HG03135 (cell line): ENCODE data around the gene GOLGA7B.

Experiments
- ATAC-seq: cut with Tn5 transposase; IDR thresholded peaks from one replicate; pipeline ENCODE4 v1.9.1; 2021; ENCODE audit warnings: mild to moderate bottlenecking, moderate library complexity; ENCODE audit not compliant: unreplicated experiment

Gene GOLGA7B

DNA sequence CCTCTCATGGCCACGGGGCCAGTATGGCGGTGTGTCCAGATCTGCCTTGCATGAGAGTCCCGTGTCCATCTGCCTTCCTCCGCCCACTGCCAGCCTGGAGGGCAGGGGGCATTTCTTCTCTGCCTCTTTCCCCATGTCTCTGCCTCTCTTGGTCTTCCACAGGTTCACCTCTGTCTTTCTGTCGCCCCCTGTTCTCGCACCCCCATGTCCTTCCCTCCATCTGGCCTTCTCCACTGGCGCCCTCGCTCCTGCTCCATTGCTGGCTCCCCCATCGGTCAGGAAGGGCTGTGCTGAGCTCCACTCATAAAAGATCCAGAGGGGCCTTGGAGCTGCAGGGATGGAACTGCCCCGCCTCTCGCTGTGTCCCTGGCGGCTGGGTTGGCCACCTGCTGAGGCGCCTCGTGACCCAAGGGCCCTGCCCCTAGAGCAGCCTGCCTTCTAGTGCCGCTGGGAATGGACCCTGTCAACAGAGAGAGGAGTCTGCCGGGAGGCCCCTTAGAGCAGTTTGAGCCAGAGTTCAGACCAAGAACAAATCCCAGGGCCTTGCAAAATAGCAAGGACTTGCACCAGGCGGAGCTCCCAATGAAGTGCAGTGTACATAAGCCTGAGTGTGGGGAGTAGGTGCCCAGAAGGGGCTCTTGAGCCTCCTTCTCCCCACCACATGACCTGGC lies 42.0 kb downstream of the GOLGA7B start:
- ATAC-seq = no peak

DNA sequence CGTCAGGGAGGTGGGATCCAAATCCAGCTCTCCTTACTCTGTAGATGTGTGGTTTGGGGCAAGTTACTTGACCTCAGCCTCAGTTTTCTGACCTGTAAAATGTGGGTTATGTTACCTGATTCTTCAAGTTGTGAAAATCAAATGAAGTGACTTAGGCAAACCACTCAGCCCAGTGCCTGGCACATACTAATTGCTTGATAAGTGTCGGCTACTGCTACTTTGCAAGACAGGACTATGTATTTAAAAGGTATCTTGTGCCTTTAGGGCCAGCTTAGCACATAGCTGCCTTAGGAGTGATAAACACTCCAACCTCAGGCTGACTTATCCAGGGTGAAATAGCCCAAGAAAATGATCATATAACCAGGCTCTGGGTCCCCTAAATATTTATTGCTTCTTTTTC lies 42.9 kb downstream of the GOLGA7B start:
- no peak for ATAC-seq

GRCh38 chr10:97892939-97893338 lies 43.3 kb downstream of the GOLGA7B start:
- no peak for ATAC-seq

DNA sequence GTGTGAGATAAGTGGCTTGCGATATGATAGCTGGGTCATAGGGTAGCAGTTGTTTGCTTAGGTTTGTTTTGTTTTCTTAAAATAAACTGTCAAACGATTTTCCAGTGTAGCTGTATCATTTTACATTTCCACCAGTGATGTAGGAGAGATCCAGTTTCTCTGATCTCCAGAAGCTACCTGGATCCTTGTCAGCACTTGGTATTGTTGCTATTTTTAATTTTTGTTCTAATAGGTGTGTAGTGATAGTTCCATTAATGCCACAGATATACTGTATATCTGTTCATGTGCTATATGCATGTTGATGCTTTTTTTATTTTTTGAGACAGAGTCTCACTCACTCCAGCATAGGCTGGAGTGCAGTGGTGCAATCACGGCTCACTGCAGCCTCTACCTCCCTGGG lies 44.4 kb downstream of the GOLGA7B start:
- ATAC-seq = no peak

GRCh38 chr10:97895084-97895483 lies 45.4 kb downstream of the GOLGA7B start:
- ATAC-seq = no peak

GRCh38 chr10:97895915-97896314 lies 46.3 kb downstream of the GOLGA7B start:
- no peak for ATAC-seq

DNA sequence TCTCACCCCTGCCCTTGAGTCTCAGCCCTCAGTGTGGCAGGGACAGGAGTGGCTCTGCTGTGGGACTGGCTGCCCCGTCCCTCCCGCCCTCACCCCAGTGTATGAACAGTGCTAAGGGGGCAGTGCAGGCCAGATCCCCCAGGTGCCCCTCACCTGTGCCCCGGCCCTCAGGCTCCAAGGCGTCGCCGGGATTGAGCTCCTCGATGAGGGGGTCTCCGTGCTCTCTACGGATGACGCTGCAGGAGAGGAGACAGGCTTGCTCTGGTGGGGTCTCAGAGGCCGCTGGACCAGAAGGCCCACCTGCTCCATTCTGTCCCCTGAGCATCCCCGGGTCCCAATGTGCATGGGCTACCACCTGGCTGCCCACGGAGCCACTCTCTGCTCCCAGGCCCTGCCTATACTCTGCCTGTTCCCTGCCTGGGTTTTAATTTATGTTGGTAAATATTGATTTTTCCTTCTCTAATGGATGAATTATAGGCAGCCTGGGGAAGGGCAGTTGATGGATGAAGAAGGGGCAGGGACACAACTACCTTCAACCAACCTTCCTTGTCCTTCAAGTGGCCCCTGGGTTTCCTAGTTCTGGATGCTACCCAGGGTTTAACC lies 47.2 kb downstream of the GOLGA7B start:
- no peak for ATAC-seq

DNA sequence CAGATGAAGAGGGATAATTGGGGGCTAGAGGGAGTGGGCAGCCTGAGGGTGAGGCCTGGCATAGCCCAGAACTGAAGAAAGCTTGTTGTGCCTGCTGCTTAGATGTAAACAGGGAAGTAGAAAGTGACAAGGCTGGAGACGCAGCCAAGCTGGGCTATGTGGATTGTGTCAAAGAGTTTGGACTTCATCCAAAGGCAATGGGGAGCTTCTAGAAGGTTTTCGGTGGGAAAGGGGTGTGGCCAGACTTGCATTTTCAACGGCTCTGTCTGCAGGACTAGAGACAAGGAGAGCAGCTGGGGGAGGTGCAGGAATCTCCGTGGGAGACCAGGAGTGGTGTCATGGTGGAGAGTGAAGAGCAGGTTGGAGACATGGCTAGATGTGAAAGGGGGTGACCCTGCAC lies 48.8 kb downstream of the GOLGA7B start:
- ATAC-seq = no peak

GRCh38 chr10:97901381-97901780 lies 51.7 kb downstream of the GOLGA7B start:
- no peak for ATAC-seq

DNA sequence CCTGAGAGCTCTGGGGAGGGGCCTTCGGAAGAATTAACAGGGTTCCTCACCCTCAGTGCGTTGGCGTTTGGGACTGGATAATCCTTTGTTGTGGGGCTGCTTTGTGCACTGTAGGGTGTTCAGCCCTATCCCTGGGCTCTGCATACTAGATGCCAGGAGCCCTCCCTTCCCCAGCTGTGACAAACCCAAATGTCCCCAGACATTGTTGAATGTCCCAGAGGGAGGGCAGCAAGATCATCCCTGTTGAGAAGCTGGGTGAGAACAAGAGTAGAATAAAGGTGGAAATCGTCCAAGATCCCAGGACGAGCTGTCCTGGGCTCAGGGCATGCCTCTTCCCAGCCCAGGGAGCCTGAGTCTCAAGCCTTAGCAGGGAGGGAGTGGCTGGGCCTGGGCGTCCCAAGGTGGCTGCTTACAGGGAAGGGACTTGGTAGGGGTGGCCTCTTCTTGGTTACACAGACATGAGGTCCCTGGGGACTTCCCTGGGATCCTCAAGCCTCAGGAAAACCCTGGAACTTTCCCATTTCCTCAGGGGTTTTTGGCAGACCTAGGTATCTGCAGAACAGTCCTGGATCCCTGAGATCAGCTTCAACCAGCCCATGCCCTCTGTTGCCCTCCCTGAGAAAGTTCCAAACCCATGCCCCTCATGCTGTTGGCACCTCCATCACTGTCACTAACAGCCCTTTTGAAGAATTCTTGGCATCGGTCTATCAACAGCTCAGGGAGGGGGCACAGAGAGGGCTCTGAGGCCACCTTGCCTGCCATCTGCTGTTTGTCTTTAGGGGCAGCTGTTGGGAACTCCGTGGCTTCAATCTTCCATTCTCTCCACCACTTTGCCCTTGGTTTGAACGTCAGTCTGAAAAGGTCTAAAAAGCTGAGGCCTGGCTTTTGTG lies 53.7 kb downstream of the GOLGA7B start:
- ATAC-seq = no peak

DNA sequence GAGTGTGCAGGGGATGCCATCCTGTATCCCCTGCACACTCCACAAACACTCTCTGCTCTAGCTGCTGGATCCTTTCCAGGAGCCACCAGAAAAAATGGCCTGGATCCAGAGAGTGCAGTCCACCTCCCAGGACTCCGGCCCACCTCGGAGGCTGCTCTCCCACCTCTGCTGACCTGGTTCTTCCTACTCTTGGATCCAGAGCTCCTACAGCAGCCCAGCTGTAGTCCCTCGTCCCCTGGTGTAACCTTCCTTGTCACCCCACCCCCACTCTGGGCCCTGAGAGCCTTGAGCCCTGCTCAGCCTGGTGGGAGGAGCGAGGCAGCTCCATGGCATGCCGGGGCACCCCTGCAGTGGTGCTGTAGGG lies 54.4 kb downstream of the GOLGA7B start:
- no peak for ATAC-seq

DNA sequence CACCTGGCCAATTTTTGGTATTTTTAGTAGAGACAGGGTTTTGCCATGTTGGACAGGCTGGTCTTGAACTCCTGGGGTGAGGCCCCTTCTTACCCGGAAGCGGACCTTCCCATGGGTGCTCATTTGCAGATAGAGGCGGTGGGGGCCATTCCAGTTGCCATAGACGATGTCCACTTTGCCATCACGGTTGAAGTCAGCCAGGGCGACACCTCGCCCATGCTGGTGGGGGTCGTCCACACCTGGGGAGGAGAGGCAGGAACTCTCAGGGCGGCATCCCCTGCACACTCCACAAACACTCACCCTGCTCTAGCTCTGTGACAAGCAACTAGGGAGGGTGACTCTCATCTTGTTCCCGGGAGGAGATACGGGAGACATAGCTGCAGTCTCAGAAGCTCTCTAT lies 54.9 kb downstream of the GOLGA7B start:
- ATAC-seq = no peak

DNA sequence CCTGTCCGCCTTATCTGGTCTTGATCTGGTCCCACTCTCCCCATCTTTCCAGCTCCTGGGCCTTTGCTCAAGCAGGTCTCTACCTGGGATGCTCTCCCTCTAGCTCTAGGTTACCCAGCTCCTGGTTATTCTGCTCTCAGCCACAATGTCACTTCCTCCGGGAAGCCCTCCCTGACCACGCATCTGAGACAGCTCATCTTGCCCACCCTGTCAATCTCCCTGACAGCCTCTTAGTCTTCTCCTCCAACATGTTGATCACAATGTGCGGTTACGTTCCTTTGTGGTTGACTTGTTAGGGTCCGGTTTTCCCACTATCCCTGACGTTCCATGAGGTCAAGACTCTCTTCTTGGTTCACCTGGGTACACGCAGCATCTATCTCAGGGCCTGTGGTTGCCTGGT lies 55.6 kb downstream of the GOLGA7B start:
- no peak for ATAC-seq

GRCh38 chr10:97907211-97907610 lies 57.6 kb downstream of the GOLGA7B start:
- ATAC-seq = no peak

DNA sequence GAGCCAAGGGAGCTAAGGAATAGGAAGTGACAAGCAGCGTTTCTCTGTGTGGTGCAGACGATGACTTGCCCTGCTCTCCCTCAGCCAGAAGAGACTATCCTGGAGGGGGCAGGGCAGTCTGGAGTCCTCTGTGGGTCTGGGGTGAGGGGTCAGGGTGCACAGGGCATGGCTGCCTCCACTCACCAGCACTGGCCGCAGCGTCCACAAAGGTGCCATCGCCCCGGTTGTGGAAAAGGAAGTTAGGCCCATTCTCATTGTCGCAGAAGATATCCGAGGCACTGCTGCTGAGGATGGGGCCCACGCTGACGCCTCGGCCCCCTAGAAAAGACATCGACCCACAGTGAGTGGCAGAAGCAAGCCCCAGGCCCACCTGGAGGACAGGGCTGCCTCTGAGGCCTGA lies 58.2 kb downstream of the GOLGA7B start:
- no peak for ATAC-seq

GRCh38 chr10:97910661-97911060 lies 61.0 kb downstream of the GOLGA7B start:
- no peak for ATAC-seq

- ATAC-seq = no peak
These were observed 61.6 kb downstream of the GOLGA7B start for GRCh38 chr10:97911217-97911616.

- ATAC-seq = no peak
These were observed 63.5 kb downstream of the GOLGA7B start for GRCh38 chr10:97913193-97913592.

- no peak for ATAC-seq
These were observed 64.0 kb downstream of the GOLGA7B start for GRCh38 chr10:97913614-97914013.

DNA sequence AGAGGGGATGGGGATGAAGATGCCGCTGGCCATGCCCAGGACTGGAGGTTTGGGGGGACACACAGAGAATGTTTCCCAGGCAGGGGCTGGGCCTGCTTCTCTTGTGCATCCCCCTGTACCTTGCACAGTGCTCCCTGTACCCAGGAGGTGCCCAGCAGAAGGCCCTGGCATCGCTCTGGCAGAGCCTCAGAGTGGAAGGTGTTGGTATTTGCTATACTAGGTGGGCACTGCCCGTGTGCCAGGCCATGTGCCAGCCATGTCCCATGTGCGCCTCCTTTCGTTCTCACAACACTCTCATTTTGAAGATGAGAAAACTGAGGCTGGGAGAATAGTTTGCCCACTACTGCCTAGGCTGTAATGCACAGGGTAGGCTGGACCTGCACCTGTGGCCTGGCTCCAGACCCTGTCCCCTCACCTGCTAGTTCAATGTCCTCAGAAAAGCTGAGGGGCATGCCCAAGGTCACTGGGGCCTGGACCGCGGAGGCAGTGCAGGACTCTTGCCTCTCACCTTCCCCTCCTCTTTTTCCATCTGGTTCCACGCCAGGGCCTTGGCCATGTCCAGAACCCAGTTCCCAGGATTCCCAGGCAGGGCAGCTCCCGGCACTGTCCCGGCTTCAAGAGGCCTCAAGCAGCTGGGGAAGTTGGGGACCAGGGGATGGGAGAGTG lies 64.7 kb downstream of the GOLGA7B start:
- no peak for ATAC-seq

DNA sequence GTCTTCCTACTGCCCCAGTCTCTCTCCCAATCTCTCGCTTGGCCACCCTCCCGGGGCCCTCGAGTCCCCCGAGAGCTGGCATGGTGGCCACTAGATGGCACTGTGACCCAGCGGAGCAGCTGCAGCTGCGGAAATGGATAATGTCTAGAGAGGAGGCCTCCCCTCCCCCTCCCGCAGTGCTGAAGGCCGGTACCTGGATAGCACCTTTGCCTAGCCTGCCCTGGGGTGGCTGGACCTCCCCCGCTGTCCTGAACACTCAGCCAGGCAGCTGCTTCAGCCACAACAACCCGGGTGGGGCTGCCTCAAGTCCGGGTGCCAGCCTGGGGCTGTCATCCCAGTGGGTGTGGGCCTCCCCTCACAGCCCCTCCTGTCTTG lies 65.2 kb downstream of the GOLGA7B start:
- ATAC-seq = no peak
